ENCODE data around the gene TUBB4B. TPM values are rescaled to one million over a fixed set of nuclear protein-coding genes. Genes with fewer than 3 reads are reported as not detected.
"Not testable (repeated sequence)": the region's sequence is repeated elsewhere in the genome, so short reads cannot be mapped to it uniquely, and the experiment has no call there.

TUBB4B gene
- total RNA-seq, 4 donors from 2014 or later: 317 to 604 (median 408) TPM

GRCh38 chr9:137255448-137256114, 14.5 kb downstream of the TUBB4B start:
- WGBS, 2 donors: 2% methylated on average over 16 to 26 of the region's 51 CpGs
- DNase-seq (ENCODE audit: low spot score in 2 of 2): no peak
- intact Hi-C loops (cut with DNase I; ENCODE audit: low total_unique reads): no loop called here
- peak overlapping the region; percentile 83 for H3K4me3 ChIP-seq (ENCODE audit: low read depth, poor library complexity, severe bottlenecking)
- TF ChIP-seq CTCF (IDR thresholded peaks at IDR 0.05): no peak
- TF ChIP-seq POLR2A (IDR thresholded peaks at IDR 0.05): no peak

GRCh38 chr9:137256362-137256761, 15.3 kb downstream of the TUBB4B start:
- no peak overlapping the region for H3K4me3 ChIP-seq (ENCODE audit: low read depth, poor library complexity, severe bottlenecking)
- WGBS, 2 donors: 80 to 81% methylated on average over 15 of the region's 15 CpGs
- no peak for DNase-seq (ENCODE audit: low spot score in 2 of 2)
- intact Hi-C loops (cut with DNase I; ENCODE audit: low total_unique reads): no loop called here
- TF ChIP-seq POLR2A (IDR thresholded peaks at IDR 0.05) (no peak), CTCF (IDR thresholded peaks at IDR 0.05) (no peak)

GRCh38 chr9:137256856-137257255, 15.8 kb downstream of the TUBB4B start:
- TF ChIP-seq CTCF (IDR thresholded peaks at IDR 0.05): no peak
- no peak for TF ChIP-seq POLR2A (IDR thresholded peaks at IDR 0.05)
- no peak for DNase-seq (ENCODE audit: low spot score in 2 of 2)
- no peak overlapping the region for H3K4me3 ChIP-seq (ENCODE audit: low read depth, poor library complexity, severe bottlenecking)
- intact Hi-C loops (cut with DNase I; ENCODE audit: low total_unique reads): no loop called here
- 86 to 88% methylated on average over 15 of the region's 15 CpGs for WGBS, 2 donors

- intact Hi-C loops (cut with DNase I; ENCODE audit: low total_unique reads); H3K4me3 ChIP-seq (ENCODE audit: low read depth, poor library complexity, severe bottlenecking); DNase-seq (ENCODE audit: low spot score in 2 of 2): not testable (repeated sequence)
- WGBS, 2 donors: 46 to 55% methylated on average over 7 to 10 of the region's 15 CpGs
These were observed 21.3 kb downstream of the TUBB4B start for GRCh38 chr9:137262173-137262908.

- TF ChIP-seq CTCF (IDR thresholded peaks at IDR 0.05): no peak
- no peak for TF ChIP-seq POLR2A (IDR thresholded peaks at IDR 0.05)
- no peak overlapping the region for H3K4me3 ChIP-seq (ENCODE audit: low read depth, poor library complexity, severe bottlenecking)
- DNase-seq (ENCODE audit: low spot score in 2 of 2): no peak
- 86 to 90% methylated on average over 24 of the region's 24 CpGs for WGBS, 2 donors
- intact Hi-C loops (cut with DNase I; ENCODE audit: low total_unique reads): no loop called here
These were observed 21.8 kb downstream of the TUBB4B start for GRCh38 chr9:137262909-137263285.

- no peak for DNase-seq (ENCODE audit: low spot score in 2 of 2)
- intact Hi-C loops (cut with DNase I; ENCODE audit: low total_unique reads): no loop called here
- WGBS, 2 donors: 82 to 86% methylated on average over 10 of the region's 10 CpGs
- no peak overlapping the region for H3K4me3 ChIP-seq (ENCODE audit: low read depth, poor library complexity, severe bottlenecking)
- TF ChIP-seq POLR2A (IDR thresholded peaks at IDR 0.05): no peak
- no peak for TF ChIP-seq CTCF (IDR thresholded peaks at IDR 0.05)
These were observed 22.4 kb downstream of the TUBB4B start for GRCh38 chr9:137263506-137263905.

All from lower leg skin (tissue), 4 donors.